Measurements from ENCODE around the gene SOCS1. TPM values are rescaled to one million over a fixed set of nuclear protein-coding genes. Genes with fewer than 3 reads are reported as not detected.

The SOCS1 gene
- total RNA-seq, 1 donor from 2014 or later, result 2.9 TPM

- Histone ChIP-seq H3K9me3 (replicated peaks) (no peaks in the 10 kb centered on the region), H3K36me3 (no peaks in the 10 kb centered on the region), H3K27ac (replicated peaks) (no peak overlapping the region), H3K27me3 (ENCODE audit: low read depth) (no peaks in the 10 kb centered on the region), H3K4me3 (no peak overlapping the region), H3K4me1 (no peaks in the 10 kb centered on the region)
- no peak for TF ChIP-seq CTCF (IDR thresholded peaks at IDR 0.05; ENCODE audit: borderline replicate concordance)
- DNase-seq, result no peak
- intact Hi-C loops (cut with micrococcal nuclease), result no loop called here
Measured at GRCh38 chr16:11248133-11248532, 7.9 kb downstream of the SOCS1 start.

GRCh38 chr16:11245988-11246387 lies 10.0 kb downstream of the SOCS1 start:
- intact Hi-C loops (cut with micrococcal nuclease), result no loop called here
- no peaks in the 10 kb centered on the region for H3K9me3 ChIP-seq (replicated peaks)
- no peak overlapping the region for H3K4me3 ChIP-seq
- no peak for TF ChIP-seq CTCF (IDR thresholded peaks at IDR 0.05; ENCODE audit: borderline replicate concordance)
- H3K36me3 ChIP-seq, result no peaks in the 10 kb centered on the region
- no peaks in the 10 kb centered on the region for H3K4me1 ChIP-seq
- DNase-seq, result no peak
- no peak overlapping the region for H3K27ac ChIP-seq (replicated peaks)
- H3K27me3 ChIP-seq (ENCODE audit: low read depth), result no peaks in the 10 kb centered on the region

- H3K9me3 ChIP-seq (replicated peaks), result no peaks in the 10 kb centered on the region
- TF ChIP-seq CTCF (IDR thresholded peaks at IDR 0.05; ENCODE audit: borderline replicate concordance), result no peak
- no peak overlapping the region for H3K4me3 ChIP-seq
- no peaks in the 10 kb centered on the region for H3K27me3 ChIP-seq (ENCODE audit: low read depth)
- intact Hi-C loops (cut with micrococcal nuclease), result no loop called here
- no peak overlapping the region for H3K27ac ChIP-seq (replicated peaks)
- peaks cover 2% of the 10 kb centered on the region for H3K4me1 ChIP-seq
- DNase-seq, result no peak
- no peaks in the 10 kb centered on the region for H3K36me3 ChIP-seq
Measured at GRCh38 chr16:11245222-11245737, 10.7 kb downstream of the SOCS1 start.

- Histone ChIP-seq H3K4me3 (no peak overlapping the region), H3K27ac (replicated peaks) (no peak overlapping the region), H3K4me1 (peaks cover 7% of the 10 kb centered on the region), H3K9me3 (replicated peaks) (no peaks in the 10 kb centered on the region), H3K27me3 (ENCODE audit: low read depth) (no peaks in the 10 kb centered on the region), H3K36me3 (no peaks in the 10 kb centered on the region)
- DNase-seq, result no peak
- no peak for TF ChIP-seq CTCF (IDR thresholded peaks at IDR 0.05; ENCODE audit: borderline replicate concordance)
- intact Hi-C loops (cut with micrococcal nuclease), result no loop called here
Measured at GRCh38 chr16:11242658-11243057, 13.3 kb downstream of the SOCS1 start.

- no peaks in the 10 kb centered on the region for H3K27me3 ChIP-seq (ENCODE audit: low read depth)
- H3K9me3 ChIP-seq (replicated peaks), result no peaks in the 10 kb centered on the region
- H3K27ac ChIP-seq (replicated peaks), result peak overlapping the region; percentile 86
- H3K36me3 ChIP-seq, result no peaks in the 10 kb centered on the region
- intact Hi-C loops (cut with micrococcal nuclease), result no loop called here
- H3K4me3 ChIP-seq, result no peak overlapping the region
- peaks cover 7% of the 10 kb centered on the region for H3K4me1 ChIP-seq
- DNase-seq, result no peak
- TF ChIP-seq CTCF (IDR thresholded peaks at IDR 0.05; ENCODE audit: borderline replicate concordance), result no peak
Measured at GRCh38 chr16:11241480-11242204, 14.4 kb downstream of the SOCS1 start.

All from left ventricle myocardium inferior (tissue), 1 donor.